MCF 10A (cell line): ENCODE measurements around the gene NUP160. TPM values are rescaled to one million over a fixed set of nuclear protein-coding genes. Genes with fewer than 3 reads are reported as not detected.
A peak's percentile ranks its signal among the peaks of the same experiment; 100 is the strongest.
"Not testable (repeated sequence)": the region's sequence is repeated elsewhere in the genome, so short reads cannot be mapped to it uniquely, and the experiment has no call there.

ENCODE experiments used
- BruUV-seq: library from RNA; stranded (reverse); fragments of 400-500 nt; replicated peaks from 2 replicates; lab custom pipeline; 2021; lab: Mats Ljungman, UMichigan
- CTCF ChIA-PET: fragments of 300-600 bp; sonication (Branson Sonifier 250); formaldehyde crosslinking; extraction: SDS; loops from one replicate; lab custom pipeline; 2021; ENCODE audit warnings: antibody characterized with exemption, inconsistent platforms; lab: Yijun Ruan, JAX
- POLR2A ChIA-PET: fragments of 300-600, 350-650 bp; sonication (Branson Sonifier 250); formaldehyde crosslinking; extraction: SDS; loops from one replicate; lab custom pipeline; 2020; ENCODE audit warnings: antibody characterized with exemption, inconsistent platforms; lab: Yijun Ruan, JAX
- DNase-seq: peaks from one replicate; pipeline ENCODE4 v3.0.0-alpha.2; 2018; ENCODE audit not compliant: unreplicated experiment
- H3K27ac Mint-ChIP-seq: one replicate; pipeline ENCODE4 v1.8.0; 2022; ENCODE audit warnings: mild to moderate bottlenecking, low read depth, mixed read lengths; ENCODE audit not compliant: unreplicated experiment
- H3K27me3 Mint-ChIP-seq: one replicate; pipeline ENCODE4 v1.8.0; 2022; ENCODE audit warnings: mixed read lengths; ENCODE audit not compliant: insufficient read depth, unreplicated experiment
- H3K36me3 Mint-ChIP-seq: one replicate; pipeline ENCODE4 v1.8.0; 2022; ENCODE audit warnings: mild to moderate bottlenecking, moderate library complexity, mixed read lengths; ENCODE audit not compliant: insufficient read depth, unreplicated experiment
- H3K4me1 Mint-ChIP-seq: one replicate; pipeline ENCODE4 v1.8.0; 2022; ENCODE audit warnings: mixed read lengths; ENCODE audit not compliant: insufficient read depth, unreplicated experiment
- H3K4me3 Mint-ChIP-seq: one replicate; pipeline ENCODE4 v1.8.0; 2022; ENCODE audit warnings: mild to moderate bottlenecking, moderate library complexity, mixed read lengths; ENCODE audit not compliant: unreplicated experiment
- H3K9me3 Mint-ChIP-seq: one replicate; pipeline ENCODE4 v1.8.0; 2022; ENCODE audit warnings: mixed read lengths; ENCODE audit not compliant: unreplicated experiment
- intact Hi-C: fragments of 100-400 bp; cut with micrococcal nuclease; formaldehyde crosslinking; loops from 2 replicates; pipeline ENCODE4 v1.14.1; 2022
- total RNA-seq: library from RNA; stranded (reverse); gene quantifications from 2 replicates; pipeline ENCODE4 v1.2.3, GENCODE V29; 2022
- TF ChIP-seq, protein P1 (sequence below): fragments of 200-600 bp; IDR thresholded peaks from one replicate; pipeline ENCODE4 v1.8.0; 2022; ENCODE audit warnings: antibody characterized with exemption, mild to moderate bottlenecking; ENCODE audit not compliant: unreplicated experiment

The NUP160 gene
- total RNA-seq, 1 experiment from 2014 or later, result 33.8 TPM

DNA sequence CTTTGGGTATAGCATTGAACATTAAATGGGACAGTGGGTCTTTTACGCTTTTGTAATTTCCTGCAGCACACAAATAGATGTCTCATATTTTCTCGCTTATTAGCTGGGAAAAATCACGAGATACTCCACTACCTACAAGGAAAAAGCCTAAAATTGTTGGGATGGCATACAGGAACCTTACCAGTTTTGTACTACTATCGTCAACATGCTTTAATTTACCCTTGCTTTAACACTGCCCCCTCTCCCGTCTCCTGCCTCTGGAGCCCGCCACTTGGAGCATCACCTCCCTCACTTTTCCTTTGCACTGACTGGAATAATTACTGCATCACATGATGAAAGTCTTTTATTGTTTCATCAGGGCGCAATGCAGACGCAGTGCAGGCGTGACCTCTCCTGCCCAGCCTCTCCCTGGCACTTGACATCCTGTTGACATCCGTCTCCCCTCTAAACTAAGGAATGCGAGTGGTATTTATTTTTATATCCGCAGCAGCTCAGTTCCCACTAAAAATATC lies 80.0 kb downstream of the NUP160 start:
- intact Hi-C loops, result no loop called here
- Mint-ChIP-seq H3K4me1 (peaks cover 14% of the 10 kb centered on the region), H3K4me3 (peak overlapping the region; percentile 79)

DNA sequence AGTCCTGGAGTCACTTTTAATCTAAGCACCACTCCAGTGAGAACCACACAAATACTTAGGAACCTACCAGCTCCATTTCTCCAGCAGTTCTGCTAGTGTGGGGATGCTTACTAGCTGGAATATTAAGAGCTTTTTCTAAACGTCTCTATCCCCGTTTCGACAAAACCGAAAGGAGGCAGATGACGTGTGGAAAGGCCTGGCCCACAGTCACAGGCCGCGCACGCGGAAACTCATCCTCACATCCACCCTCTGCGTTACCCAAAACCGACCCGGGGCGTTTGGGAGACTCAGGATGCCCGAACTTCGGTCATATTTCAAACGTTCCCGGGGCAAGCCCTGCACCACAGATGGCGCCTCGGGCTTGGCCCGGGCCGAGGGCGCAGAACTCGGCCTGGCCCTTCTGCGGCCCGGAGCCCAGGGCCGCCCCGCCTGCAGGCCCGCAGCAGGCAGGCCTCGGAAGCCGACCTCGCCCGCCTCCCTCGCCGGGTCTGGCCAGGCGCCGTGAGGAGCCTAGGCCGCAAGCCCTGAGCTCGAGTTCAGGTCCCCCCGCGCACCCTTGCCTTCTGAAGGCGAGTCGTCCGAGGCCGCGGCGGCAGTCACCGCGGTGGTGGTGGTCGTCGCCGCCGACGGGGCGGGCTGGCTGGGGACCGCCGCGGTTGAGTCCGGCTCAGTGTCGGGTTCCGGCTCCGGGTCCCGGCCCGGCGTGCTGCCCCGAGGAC lies 81.5 kb downstream of the NUP160 start:
- Mint-ChIP-seq H3K27me3 (no peaks in the 10 kb centered on the region), H3K27ac (peak overlapping the region; percentile 93), H3K36me3 (peaks cover 42% of the 10 kb centered on the region), H3K4me1 (peaks cover 14% of the 10 kb centered on the region), H3K9me3 (no peaks in the 10 kb centered on the region), H3K4me3 (peak overlapping the region; percentile 79)
- TF ChIP-seq, protein P1, sequence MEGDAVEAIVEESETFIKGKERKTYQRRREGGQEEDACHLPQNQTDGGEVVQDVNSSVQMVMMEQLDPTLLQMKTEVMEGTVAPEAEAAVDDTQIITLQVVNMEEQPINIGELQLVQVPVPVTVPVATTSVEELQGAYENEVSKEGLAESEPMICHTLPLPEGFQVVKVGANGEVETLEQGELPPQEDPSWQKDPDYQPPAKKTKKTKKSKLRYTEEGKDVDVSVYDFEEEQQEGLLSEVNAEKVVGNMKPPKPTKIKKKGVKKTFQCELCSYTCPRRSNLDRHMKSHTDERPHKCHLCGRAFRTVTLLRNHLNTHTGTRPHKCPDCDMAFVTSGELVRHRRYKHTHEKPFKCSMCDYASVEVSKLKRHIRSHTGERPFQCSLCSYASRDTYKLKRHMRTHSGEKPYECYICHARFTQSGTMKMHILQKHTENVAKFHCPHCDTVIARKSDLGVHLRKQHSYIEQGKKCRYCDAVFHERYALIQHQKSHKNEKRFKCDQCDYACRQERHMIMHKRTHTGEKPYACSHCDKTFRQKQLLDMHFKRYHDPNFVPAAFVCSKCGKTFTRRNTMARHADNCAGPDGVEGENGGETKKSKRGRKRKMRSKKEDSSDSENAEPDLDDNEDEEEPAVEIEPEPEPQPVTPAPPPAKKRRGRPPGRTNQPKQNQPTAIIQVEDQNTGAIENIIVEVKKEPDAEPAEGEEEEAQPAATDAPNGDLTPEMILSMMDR, result no peak
- CTCF ChIA-PET, result interaction anchor here (0.5 to 0.7 kb wide), 2 partner anchors 101 to 216 kb away, joined by 3 to 4 read pairs; no protein-coding TSS in a partner anchor
- no TSS peak for BruUV-seq
- POLR2A ChIA-PET, result interaction anchor here (0.6 to 3.2 kb wide), 20 partner anchors 11 to 358 kb away, joined by 3 to 23 read pairs (median 4); partner anchors contain the start of genes KBTBD4, MTCH2, NDUFS3 and NUP160
- peak; percentile 62 for DNase-seq
- intact Hi-C loops, result no loop called here

More for the DNA sequence above, 80.0 kb downstream of the NUP160 start:
- BruUV-seq, result no TSS peak
- ChIA-PET CTCF (interaction anchor here (0.6 to 1.2 kb wide), 3 partner anchors 80 to 176 kb away, joined by 3 to 4 read pairs (median 3); partner anchors contain the start of gene NUP160), POLR2A (interaction anchor here (0.6 to 3.2 kb wide), 24 partner anchors 10 to 1652 kb away, joined by 3 to 23 read pairs (median 3); partner anchors contain the start of genes MTCH2, NUP160, PSMC3 and SLC39A13)
- peaks cover 28% of the 10 kb centered on the region for H3K36me3 Mint-ChIP-seq
- no peaks in the 10 kb centered on the region for H3K9me3 Mint-ChIP-seq
- no peaks in the 10 kb centered on the region for H3K27me3 Mint-ChIP-seq
- peak overlapping the region; percentile 99 for H3K27ac Mint-ChIP-seq
- TF ChIP-seq, protein P1, result no peak
- DNase-seq, result peak; percentile 83

DNA sequence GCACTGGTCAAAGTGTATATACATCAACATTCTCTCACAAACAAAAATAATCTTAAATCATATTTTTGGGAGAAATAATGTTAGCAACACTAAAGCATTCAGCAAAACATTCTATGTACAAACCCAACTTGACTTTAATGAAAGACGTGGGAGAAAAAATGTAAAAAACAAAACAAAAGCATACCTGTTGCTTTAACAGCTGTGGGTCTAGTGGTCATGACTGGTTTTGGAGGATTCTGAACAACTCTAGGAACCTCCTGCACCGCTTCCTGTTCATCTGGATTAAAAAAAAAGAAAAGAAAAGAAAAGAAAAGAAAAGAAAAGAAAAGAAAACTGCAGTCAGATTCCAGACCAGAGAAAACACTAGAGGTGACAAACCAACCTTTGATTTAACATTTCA lies 83.1 kb downstream of the NUP160 start:
- no peak for DNase-seq
- Mint-ChIP-seq H3K27me3 (no peaks in the 10 kb centered on the region), H3K36me3 (peaks cover 58% of the 10 kb centered on the region), H3K27ac (peak overlapping the region; percentile 93), H3K4me1 (peaks cover 14% of the 10 kb centered on the region), H3K9me3 (no peaks in the 10 kb centered on the region), H3K4me3 (peak overlapping the region; percentile 79)
- BruUV-seq, result TSS peak; percentile 18
- ChIA-PET POLR2A (interaction anchor here (0.6 to 2.4 kb wide), 6 partner anchors 10 to 196 kb away, joined by 3 to 8 read pairs (median 4); no protein-coding TSS in a partner anchor), CTCF (interaction anchor here (0.6 kb wide), 1 partner anchor 91 kb away, joined by 3 read pairs; no protein-coding TSS in a partner anchor)
- intact Hi-C loops, result no loop called here
- TF ChIP-seq, protein P1, result no peak

DNA sequence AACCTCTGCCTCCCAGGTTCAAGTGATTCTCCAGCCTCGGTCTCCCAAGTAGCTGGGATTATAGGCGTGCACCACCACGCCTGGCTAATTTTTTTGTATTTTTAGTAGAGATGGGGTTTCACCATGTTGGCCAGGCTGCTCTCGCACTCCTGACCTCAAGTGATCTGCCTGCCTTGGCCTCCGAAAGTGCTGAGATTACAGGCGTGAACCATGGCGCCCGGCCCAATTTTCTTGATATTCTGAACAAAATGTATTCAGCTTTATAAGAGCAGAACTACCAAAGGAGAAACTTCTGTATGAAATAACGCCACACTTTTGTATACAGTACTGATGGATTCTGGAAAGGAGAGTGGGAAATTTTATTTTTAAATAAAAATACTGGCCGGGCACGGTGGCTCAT lies 88.9 kb downstream of the NUP160 start:
- H3K27ac Mint-ChIP-seq, H3K4me1 Mint-ChIP-seq, H3K9me3 Mint-ChIP-seq, BruUV-seq, H3K4me3 Mint-ChIP-seq, intact Hi-C loops, H3K27me3 Mint-ChIP-seq, DNase-seq: not testable (repeated sequence)
- ChIA-PET POLR2A (interaction anchor here (0.7 kb wide), 2 partner anchors 12 to 182 kb away, joined by 3 to 4 read pairs; no protein-coding TSS in a partner anchor), CTCF (interaction anchor here (1.1 to 1.3 kb wide), 2 partner anchors 13 to 25 kb away, joined by 4 read pairs; no protein-coding TSS in a partner anchor)
- peaks cover 100% of the 10 kb centered on the region for H3K36me3 Mint-ChIP-seq
